ENCODE results near the gene SECISBP2.

Gene SECISBP2

DNA sequence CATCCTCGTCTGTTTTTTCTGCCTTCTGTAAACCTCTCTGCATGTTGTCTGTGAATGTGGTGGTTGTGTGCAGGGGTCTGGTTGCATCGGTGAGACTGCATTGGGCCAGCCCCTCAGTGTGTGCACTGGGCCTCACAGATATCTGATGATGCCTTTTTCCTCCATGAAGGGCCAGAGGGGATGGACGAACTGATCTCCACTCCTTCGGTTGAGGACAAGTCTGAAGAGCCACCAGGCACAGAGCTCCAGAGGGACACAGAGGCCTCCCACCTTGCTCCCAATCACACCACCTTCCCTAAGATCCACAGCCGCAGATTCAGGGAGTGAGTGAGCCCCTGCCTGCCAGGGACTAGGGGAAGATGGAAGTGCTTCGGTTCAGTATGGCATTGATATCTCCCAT, 31.3 kb downstream of the SECISBP2 start:
- no peak for DNase-seq

DNA sequence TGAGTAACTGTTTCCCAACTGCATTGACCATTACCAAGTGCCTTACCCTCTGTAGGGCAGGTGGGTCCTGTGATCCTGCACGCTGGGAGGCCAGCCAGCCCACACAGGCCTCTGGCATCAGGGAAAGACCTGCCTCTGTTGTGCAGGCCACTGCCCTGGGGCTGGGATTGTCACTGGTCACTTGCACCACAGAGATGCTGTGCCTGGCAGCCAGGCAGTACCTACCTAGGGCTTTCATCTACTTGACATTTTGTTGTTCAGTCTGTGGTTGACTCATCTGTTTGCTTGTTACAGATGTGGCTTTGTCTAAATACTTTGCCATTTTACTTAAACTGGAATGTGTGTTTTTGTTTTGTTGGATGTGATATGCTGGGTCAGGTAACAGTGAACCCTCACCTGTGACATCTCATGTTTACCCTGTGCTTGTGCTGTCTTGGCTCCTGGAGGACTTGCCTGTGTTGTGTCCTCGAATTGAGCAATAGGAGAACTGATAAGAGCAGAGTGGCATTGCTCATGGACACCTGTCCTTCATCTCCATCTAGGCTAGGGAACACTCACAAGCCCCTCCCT, 32.8 kb downstream of the SECISBP2 start:
- DNase-seq: no peak

DNA sequence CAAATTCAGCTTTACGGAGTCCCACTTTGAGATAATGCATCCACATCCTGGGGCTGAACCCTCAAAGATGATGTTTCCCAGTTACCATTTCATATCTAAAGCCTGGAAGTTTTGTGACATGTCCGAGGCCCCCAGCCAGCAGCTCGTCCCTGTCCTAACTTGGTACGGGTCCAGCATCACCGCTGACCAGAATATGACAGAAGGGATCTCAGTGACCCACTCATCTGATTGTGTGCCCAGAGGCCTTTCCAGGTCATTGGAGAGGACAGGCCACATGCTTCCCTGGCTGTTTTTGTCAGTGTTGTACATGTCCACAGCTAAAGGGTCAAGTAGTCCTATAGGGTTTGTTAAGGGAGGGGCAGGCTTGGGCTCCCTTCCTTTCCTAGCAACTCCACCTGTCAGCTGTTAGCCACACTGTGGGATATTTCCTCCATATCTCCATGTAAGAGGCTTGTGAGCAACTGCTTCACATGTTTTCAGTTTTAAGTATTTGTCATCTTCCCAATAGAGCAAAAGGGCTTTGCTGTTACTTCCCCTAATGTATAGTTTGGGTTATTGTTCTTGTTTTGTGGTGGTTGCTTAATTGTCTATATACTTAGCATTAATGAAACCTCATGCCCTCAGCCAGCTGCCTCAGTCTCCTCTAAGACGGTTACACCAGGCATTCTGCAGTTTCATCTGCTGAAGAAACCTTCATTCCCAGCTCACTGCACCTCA, 33.4 kb downstream of the SECISBP2 start:
- no peak for DNase-seq

DNA sequence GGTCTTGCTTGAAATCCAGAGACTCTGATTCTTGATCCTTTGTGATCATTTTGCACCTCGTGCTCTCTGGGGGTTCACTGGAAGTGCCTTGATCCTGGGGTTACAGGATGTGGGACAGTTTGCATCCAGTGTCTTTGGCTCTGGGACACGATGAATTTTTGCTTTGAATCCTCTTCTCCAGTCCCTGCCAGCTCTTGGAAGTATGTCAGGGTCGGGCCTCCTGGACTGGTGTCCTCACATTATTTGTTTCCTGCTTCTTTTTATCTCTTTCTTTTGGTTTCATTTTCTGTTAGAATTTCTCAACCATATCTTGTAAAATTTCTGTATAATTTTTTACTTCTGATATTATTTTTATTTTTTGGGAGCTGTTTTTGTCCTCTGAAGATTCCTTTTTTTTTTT, 34.2 kb downstream of the SECISBP2 start:
- DNase-seq: no peak

DNA sequence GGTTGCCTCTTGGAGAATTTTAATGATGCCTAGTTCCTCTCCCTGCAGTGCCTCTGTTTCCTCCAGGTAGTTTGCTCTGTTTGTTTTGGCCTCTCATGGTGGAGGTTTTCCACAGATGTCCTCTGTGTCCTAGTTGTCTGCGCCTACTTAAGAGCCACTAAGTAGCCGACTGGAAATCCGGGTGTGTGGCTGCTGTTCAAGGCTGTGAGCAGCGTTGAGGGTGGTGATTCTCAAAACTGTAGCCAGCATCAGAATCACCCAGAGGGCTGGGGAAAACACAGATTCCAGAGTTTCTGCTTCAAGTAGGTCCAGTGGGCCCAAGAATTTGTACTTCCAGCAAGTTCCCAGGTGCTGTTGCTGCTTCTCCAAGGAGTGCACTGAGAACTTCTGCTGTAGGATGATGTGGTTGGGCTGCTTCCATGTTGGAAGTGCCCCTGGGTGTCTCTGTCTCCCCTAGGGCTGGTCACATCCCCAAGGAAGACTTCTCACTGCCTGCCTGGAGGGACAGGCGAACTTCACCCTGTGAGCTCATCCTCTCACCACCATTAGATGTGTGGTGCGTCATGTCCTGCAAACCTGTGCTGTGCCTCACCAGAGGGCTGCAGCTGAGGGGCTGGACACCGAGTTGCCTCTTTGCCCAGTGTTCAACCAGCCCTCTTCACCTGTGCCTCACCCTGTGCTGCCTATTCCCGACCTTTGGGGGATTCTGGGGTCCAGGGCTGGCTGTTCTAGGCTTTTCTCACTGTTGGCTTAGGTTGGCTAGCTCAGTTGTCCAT, 34.8 kb downstream of the SECISBP2 start:
- no peak for DNase-seq

DNA sequence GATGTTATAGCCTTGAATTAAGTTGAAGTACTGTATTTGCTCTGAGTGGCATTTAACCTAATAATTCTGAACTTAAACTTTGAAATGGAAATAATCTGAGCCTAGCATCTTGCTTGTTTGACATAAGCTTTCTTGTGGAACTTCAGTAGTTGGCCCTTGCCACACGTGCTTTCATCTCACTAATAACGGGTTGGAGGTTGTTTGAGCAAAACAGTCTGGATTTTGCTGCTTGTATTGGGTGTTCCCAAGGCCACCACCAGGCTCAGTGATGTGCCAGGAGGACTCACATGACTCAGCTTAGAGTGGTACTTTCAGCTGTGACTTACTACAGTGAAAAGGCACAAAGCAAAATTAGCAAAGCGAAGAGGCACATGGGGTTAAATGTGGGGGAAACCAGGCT, 35.7 kb downstream of the SECISBP2 start:
- no peak for DNase-seq

DNA sequence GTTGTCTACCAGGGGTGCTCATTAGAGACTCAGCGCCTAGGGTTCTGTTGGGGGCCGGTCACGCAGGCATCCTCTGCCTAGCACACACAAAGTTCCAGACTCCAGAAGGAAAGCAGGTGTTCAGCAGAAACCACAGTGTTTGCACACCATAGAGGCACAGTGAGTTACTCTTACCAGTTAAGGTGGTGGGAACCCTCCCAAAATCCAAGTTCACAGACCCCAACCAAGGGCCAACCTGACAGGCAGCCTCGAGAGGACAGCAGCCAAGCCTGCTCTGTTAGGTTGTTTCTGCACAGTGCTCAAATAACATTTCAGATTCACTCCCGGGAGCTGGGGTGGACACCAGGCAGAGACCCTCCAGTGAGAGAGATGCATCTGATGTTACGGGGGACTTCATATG, 36.2 kb downstream of the SECISBP2 start:
- DNase-seq: no peak

DNA sequence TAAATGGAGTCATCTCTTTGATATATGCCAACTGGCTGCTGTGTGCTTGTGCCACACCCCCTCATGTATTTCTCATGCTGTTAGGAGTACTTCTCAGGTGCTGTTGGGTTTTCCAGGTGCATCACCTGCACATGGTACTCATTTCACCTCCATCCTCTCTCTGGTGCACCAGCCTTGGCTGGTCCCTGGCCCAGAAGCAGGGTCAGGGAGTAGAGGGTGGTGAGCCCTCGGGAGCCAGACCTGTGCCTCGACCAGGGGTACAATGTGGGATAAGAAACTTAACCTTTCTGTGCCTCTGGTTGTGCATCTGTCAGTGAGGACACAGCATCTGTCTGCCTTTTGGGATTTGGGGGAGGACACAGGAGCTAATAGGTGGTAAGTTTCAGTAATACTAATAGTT, 38.5 kb downstream of the SECISBP2 start:
- DNase-seq: no peak

DNA sequence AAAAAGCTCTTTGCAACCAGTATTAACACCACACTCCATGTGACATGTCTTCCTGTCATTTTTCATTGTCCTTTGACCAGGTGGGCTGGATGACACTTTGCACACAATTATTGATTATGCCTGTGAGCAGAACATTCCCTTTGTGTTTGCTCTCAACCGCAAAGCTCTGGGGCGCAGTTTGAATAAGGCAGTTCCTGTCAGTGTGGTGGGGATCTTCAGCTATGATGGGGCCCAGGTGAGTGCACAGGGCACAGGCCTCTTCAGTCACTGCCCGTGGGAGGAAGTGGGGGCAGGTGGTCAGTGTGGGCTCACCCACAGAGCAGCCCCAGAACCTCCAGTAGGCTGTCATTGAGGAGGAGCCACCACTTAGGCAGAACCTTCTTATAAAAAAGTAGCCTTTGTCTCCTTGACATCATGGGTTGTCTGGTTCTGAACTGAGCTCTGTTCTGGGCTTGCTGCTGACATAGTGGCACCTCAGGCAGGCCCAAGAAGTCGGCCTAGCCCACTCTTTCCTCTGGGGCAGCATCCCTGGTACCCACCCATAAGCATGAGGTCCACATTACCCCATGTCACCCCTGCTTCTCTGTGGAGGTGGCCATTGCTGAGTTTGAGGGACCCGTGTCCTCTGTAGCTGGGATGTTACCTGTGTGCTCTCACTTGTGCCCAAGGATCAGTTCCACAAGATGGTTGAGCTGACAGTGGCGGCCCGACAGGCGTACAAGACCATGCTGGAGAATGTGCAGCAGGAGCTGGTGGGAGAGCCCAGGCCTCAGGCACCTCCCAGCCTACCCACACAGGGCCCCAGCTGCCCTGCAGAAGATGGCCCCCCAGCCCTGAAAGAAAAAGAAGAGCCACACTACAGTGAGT, 39.3 kb downstream of the SECISBP2 start:
- DNase-seq: no peak

DNA sequence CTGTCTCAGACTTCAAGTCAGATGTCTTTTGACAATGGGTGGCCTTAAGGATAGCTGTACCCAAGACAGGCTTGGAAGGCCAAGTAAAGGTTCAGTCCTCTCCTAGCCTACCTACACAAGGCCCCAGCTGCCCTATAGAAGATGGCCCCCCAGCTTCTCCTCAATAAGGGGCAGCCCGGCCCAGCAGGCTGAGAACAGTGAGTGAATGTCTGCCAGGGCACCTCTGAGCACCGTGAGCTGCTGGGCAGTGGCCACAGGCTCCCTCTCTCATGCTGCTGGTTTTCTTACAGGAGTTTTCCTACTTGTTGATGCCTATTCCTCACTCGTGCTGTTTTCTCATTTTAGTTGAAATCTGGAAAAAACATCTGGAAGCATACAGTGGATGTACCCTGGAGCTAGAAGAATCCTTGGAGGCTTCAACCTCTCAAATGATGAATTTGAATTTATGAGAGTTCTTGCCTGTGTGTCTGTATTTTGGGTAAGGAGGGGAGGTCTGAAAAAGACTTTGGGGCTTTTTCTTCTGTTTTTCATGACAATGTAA, 40.1 kb downstream of the SECISBP2 start:
- no peak for DNase-seq

DNA sequence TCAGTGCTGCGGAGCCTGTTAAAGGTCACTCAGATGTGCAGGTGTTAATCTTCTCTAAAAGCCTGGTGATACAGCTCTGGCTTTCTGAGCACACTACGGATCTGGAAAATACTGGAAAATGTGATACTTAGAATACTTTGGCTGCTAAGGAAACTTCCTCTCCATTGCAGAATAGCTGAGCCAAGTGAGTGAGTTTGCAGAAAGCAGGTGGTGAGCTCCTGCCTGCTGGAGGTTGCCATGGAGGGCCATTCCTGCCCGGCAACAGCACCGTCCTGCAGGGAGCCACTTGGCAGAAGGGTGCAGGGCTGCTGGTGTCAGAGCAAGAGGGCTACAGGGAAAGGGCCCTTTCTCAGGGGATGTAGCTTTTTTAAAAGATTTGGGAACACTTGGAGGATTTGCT, 40.7 kb downstream of the SECISBP2 start:
- peak; percentile 59 for DNase-seq

DNA sequence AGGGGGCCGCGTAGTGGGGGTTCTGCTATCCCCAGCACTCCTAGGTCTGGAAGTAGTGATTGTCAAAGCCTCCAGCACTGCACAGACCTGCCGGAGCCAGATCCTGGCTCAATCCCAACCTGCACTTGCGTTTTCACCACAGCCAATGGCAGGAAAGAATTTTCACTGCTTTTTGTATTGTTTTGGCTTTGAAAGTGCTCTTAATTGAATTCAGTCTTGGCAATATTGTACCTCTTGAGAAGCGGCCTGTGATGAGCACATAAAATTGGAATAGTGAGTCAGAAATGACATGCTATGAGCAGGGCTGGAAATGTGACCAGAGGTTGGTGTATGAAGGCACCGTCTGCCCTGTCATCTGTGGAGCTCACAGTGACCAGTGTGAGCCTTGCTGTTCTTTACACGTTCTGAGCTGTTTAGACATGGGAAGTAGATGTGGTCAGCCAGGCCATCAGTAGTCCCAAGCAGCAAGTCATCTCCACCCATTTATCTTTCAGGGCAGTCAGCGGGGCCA, 41.5 kb downstream of the SECISBP2 start:
- DNase-seq: no peak

DNA sequence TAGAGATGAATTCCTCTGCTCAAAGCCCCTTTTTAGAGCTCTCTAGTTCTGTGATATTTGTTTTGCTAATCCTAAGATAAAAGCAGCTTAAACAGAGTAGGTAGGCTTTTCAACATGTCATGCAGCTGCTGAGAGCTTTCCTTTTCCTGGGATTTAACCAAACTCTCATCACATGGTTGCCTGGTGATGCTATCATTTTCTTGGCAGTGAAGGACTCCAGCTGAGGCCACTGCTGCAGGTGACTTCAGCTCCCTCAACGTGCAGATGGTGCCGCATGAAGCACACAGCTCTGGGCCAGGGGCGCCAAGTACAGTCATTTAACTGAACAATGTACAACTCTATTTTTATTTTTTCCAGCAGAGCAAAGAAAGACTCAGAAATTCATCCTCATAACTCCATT, 42.2 kb downstream of the SECISBP2 start:
- DNase-seq: no peak

DNA sequence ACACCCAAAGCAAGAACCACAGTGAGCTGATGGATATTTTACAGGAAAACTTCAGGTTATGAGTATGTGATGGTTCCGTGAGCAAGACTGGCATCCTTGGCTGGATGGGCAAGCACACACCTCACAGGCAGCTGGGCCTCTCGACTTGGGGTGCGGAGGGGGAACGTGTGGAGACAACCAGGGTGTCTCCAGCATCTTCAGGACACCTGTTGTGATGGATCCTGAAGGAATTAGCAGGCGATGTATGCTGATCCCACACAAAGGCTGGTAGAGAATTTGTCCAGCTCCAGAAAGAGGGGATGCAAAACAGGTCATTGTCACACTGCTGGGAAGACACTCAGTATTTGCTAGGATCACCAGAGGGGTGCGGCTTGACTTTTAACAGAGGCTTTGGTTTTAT, 42.7 kb downstream of the SECISBP2 start:
- DNase-seq: no peak

DNA sequence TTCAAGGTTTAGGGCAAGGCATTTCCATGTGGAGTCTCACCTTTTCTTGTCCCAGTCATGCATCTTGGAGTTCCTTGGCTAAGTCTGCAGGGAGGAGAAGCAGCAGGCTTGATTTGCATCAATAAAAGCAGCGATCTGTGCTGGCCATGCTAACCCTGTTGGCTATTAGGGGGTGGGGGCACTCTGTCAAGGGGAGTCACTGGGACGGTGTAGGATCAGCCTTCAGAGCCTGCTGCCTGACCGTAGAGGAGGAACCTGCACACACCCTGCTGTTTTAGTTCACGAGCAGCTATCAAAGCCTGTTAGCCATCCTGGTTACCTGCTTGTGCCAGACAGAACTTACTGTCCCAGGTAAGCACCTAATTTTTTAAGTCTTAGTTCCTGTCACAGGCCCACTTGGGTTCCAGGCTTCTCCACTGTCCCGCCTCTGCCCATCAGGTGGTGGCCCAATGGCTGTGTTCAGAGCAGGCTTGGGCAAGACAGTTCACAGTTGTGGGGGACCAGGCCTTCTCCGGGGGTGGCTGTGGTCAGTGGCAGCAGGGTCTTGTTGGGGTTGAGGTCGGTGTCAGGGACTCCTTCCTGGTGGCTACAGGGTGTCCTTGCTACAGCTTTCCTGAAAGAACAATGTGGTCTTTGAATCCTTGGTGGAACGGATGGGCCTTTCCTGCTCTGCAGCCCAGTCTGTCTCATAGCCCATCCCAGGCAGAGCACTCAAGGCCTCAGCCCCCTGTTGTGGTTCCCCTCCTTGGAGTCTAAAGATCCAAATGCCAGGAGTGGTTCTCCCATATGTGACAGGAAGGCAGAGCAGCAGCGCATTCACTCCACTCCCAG, 43.7 kb downstream of the SECISBP2 start:
- peak; percentile 15 for DNase-seq

DNA sequence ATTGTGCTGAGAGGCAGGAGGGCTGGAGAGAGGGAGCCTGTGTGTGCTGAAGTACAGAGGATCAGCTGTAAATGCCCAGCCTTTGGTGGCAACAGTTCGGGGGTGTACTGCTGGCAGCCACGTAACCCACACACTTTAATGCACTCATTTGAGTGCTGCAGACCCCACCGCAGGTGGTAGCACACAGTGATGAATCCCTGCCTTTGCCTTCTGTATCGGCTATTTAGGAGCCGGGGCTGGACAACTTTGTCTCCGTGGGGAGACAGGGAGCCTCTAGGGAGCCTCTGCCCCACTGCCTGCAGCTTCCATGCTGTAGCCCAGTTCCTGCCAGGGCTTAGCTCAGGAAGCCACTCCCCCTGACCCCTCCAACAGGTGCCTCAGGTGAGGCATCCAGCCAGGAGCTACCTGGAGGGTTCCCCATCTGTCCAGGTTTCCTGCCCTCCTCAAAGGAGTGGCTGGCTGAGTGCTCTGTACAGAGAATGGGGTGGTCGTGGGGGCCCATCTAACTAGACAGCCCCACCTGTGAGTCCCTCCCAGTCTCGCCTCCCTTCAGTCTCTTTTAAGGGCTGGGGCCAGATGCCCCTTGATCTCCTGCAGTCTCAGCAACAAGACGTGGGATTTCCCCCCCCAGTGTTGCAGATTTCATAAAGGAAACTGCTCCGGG, 44.5 kb downstream of the SECISBP2 start:
- DNase-seq: peak; percentile 14

DNA sequence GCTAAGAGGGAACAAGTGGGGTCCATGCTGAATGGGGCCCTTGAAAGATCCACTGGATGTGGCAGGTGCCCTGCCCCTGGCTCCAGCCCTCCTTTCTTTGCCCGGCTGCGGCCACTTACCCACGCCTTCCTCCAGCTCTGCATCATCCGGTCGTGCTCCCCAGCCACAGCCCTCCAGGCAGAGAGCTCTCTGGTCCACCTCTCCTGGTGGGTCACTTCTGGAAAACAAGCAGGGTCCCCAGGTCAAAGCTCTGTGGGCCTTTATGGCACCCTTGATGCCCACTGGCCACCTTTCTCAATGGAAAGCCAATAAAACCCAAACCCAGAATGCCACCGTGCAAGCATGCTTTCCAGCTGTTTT, 45.0 kb downstream of the SECISBP2 start:
- peak; percentile 13 for DNase-seq

DNA sequence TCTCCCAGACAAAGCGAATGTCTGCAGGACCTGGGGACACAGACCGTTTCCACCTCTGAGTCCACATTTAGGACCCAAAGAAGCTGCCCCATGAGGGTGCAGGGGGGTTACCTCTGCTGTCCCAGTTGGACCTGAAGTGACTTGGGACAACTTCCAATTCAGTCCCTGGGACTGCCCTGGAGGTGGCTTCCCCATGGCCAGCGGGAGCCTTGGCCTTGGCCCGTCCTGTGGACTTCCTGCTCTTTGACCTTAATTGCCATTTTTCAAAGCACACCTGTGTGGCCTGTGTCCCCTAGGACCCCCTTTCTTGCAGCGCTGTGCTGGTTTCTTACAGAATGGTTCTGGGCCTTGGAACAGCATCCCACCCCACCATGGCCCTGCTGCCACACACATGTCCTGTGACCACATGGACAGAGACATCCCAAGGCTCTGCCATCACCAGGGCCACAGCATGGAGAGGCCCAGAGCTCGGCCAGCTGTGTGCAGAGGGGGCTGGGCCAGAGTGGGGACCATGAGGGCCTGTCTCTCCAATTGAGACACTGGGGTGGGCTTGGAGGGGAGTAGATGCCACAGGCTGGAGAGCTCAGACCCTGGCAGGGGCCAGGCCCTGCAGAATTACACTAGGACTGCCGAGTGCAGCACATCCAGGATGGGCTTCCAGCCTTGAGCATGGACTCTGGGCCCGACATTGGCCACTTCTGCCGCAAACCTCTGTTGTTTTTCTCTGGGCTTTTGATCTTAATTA, 45.8 kb downstream of the SECISBP2 start:
- DNase-seq: peak; percentile 16

DNA sequence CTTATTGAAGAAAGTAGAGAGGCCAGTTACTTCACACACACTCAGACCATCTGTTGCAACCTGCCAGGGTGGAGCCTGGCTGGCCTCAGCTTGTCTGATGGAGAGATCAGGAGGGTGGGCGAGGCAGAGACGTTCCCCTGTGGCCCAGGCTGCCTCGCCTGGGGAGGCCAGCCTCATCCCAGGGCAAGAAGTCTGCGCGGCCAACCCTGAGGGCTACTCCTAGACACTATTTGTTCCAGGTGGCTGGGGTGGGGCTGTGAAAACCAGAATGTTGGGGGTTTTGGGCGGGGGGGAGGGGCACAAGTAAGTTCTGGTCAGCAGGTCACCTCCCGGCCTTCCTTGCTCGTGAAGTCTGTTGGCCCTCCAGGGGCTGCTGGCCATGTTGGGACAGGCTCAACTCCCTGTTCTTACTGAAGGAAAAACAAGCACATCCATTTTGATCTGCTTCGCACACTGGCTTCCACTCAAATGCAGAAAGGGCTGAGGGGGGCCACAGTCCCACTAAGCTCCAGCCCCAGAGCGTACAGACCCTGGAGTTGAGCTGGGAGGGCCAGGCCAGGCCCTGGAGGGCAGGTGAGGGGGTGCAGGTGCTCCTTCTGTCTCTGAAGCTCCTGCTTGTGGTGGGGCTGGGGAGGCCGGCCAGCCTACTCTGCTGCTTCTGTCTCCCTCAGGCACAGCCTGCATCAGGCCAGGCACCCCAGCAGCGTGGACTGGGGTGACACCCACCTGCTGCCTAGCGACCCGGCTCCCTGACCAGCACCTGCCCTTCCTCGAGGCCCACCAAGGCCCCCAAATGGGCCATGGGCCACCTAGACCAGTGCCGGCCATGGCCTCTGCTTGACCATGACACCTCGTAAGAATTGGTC, 46.6 kb downstream of the SECISBP2 start:
- peak; percentile 15 for DNase-seq

DNA sequence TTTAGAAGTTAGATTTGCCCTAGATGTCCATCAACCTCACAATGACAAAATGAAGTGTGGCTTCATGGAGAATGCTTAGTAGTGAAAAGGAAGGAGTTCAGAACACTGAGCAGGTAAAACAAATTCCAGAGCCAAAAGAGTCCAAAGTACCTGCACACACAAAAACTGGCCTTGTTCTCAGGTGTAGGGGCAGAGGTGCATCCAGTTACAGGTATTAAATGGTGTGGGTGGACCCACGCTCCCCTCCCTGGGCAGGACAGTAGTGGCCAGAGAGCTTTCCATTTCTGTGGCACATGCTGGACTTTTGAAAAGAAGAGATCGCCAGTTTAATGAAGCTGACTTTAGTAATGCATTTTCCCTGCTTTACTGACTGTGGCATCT, 47.2 kb downstream of the SECISBP2 start:
- no peak for DNase-seq

Measured in femur (tissue), 1 donor.